GM21515 (cell line): ENCODE data around the gene ASCL5.

Experiments used
- ATAC-seq: cut with Tn5 transposase; IDR thresholded peaks from one replicate; pipeline ENCODE4 v1.9.1; 2021; ENCODE audit not compliant: unreplicated experiment

The ASCL5 gene

GRCh38 chr1:201088395-201088794 lies 38.6 kb downstream of the ASCL5 start:
- no peak for ATAC-seq

GRCh38 chr1:201085902-201086735 lies 40.9 kb downstream of the ASCL5 start:
- no peak for ATAC-seq

- ATAC-seq: no peak
Observed at GRCh38 chr1:201084295-201084694, 42.7 kb downstream of the ASCL5 start.

DNA sequence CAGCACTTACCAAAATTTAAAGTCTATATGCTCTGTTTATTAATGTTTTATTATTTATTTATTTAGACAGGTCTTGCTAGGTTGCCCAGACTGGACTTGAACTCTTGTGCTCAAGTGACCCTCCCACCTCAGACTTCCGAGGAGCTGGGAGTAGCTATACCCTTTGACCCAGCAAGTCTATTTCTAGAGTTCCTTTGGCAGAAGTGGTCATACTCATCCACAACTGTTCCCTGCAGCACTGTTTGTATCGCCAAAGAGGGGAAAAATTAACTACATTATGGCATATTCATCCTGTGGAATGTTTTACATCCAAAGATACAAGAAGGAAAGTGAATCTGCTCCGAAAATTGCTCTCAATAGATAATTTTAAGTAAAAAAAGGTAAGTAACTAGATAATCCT lies 43.2 kb downstream of the ASCL5 start:
- no peak for ATAC-seq

DNA sequence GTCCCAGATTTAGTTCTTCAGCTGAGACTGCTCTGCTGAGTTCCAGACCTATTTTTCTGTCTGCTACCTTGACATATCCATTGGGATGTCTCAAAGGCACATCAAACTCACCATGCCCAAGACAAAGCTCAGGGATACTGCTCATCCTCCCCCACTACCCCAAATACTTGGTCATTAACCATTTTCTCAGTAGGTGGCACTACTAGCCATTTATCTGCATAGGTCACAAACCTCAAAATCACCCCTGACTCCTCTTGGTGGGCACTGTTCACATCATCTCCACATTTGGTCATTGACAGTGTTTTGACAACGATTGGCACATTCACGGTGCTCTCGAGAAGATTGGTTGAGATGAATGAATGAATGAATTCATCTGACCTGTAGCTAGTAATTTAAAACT lies 46.8 kb downstream of the ASCL5 start:
- no peak for ATAC-seq

DNA sequence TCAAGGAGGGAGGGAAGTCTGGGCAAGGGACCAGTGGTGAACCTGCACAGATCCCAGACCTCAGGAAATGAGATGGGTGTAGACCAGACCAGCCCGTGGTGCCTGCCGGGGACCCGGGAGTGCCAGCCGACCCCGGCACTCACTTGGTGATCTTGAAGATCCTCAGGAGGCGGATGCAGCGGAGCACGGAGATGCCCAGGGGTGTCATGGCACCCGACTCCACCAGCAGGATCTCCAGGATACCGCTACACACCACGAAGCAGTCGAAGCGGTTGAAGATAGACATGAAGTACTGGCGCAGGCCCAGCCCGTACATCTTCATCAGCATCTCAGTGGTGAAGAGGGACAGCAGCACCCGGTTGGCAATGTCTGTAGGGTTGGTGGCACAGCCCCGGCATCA lies 49.2 kb downstream of the ASCL5 start:
- ATAC-seq: no peak

DNA sequence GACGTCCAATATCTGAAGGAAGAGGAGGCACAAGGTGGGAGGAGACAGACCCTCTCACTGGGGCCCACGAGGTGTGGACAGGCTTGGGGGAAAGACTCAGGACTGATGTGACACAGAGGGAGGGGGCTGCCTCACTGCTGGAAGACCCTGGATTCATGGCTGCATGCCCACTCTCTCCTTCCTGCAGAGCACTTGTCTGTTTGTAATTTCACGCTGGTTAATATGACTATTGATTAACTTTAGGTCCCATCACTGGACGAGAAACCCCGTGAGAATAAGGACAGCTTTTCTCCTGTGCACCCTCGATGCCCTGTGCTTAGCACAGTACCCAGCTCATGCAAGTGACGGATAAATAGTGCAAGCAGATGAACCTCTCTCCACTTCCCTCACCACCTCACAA lies 49.9 kb downstream of the ASCL5 start:
- ATAC-seq: no peak

GRCh38 chr1:201076092-201076491 lies 50.9 kb downstream of the ASCL5 start:
- no peak for ATAC-seq

GRCh38 chr1:201074018-201074417 lies 53.0 kb downstream of the ASCL5 start:
- no peak for ATAC-seq

GRCh38 chr1:201072922-201073321 lies 54.1 kb downstream of the ASCL5 start:
- no peak for ATAC-seq

DNA sequence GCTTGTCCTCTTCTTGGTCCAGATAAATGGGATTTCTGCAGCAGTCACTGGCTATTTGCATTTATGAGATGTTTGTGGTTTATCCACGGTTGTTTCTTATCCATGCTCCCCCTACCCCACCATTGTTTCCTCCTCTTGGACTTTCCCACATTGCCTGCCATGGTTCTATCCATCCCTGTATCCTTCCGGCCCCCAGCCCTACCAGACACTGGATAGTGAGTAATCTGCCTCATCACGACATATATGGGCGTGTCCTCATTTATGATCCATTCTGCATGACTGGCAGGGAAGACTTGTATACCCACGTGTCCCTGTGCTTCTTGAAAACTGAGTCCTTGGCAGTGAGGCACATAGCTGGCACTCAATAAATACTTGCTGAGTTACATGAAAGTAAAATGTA lies 54.8 kb downstream of the ASCL5 start:
- no peak for ATAC-seq

DNA sequence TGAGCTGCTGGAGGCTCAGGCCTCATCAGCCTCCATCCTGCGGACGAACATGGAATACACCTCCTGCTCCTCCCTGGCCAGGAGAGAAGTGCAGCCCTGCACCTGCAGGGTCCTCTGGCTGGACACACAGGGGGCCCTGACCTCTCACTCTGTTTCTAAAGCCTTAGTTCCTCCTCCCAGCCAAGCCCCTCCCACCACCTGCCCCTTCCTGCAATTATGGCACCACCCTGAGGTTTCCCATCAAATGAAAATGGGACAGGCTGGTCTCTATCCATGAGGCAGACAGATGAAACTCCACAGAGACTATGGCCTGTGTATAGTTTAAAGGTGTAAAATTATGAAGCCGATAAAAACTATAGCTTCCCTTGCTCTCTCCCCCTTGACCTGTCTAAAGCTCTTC lies 57.3 kb downstream of the ASCL5 start:
- no peak for ATAC-seq

- no peak for ATAC-seq
Observed at GRCh38 chr1:201068976-201069375, 58.0 kb downstream of the ASCL5 start.

DNA sequence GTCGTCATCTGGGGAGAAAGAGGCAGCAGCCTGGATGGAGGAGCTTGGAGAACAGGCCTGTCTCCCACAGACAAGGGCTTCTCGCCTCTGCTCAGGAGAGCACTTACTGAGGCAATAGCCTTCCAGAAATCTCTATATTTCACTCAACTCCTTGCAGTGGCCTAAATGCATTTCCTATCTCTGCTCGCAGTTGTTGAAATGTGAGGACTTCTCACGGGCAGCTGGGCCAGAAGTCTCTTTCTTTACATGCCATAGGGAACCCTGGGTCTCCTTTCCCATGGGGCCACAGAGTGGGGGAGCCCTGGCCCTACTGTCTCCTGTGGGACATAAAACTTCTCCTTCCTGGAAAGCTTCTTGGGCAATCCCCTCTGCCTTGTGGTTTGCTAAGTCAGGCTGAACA lies 60.0 kb downstream of the ASCL5 start:
- ATAC-seq: no peak

DNA sequence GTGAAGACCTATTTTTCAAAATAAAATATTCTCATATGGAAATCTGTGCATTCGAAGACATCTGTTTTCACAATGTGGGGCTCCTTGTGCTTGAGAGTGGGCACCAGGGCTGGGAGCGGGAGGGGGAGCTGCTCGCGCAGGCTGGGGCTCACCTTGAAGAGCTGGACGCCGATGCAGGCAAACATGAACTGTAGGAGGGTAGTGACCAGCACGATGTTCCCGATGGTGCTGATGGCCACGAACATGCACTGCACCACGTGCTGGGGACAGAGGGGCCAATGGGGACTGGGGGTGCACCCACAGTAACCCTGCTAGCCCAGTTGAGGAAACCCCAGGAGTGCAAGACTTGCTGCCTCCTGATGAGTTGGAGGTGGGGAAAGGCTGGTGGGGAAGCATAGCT lies 61.3 kb downstream of the ASCL5 start:
- ATAC-seq: no peak

- ATAC-seq: no peak
Observed at GRCh38 chr1:201064806-201065205, 62.2 kb downstream of the ASCL5 start.
